GM19328 (cell line): ENCODE data around the gene NFKBIZ.

ENCODE experiments used
- ATAC-seq: cut with Tn5 transposase; IDR thresholded peaks from one replicate; pipeline ENCODE4 v1.9.1; 2021; ENCODE audit warnings: mild to moderate bottlenecking, moderate library complexity; ENCODE audit not compliant: unreplicated experiment

Gene NFKBIZ

DNA sequence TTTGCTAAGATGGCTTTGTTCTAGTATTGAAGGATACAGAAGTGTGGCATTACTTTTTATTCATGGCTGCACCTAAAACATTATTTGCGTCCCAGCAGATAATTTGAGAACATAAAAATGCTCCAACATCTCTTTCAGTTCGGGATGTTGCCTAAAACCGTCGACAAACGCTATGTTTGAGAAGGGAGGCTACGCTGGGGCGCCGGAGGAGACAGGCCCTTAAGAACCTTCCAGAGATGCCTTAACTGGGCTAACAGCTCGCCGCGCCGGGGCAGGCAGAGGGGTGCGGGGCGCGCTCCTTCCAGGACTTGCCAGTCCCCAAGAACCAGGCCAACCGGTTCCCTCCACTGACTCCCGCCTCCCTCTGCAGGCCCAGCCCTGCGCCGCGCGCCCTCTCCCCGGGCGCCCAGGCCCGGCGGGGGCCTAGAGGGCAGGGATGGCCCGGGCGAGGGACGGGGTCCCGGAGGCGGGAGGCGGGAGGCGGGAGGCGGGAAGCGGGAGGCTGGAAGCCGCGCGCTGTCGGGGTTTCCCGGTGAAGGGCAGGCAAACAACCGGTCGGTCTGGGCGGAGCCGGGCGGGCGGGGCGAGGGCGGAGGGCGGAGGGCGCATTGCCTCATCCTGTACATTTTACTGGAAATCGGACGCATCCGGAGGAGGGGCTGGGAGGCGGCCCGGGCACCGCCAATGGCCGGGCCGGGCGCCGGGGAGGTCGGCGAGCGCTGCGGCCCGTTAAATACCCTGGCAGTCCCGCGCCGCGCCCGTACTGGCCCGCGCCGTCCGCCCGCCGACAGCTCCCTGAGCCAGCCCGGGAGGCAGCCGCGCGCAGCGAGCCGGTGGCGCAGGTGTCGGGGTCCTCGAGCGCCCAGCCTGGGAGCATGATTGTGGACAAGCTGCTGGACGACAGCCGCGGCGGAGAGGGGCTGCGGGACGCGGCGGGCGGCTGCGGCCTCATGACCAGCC, at the start of gene NFKBIZ:
NFKBIZ (plus strand) TSS at position 761 of the 960 bp plus-strand sequence; CDS start at position 876, 115 bp downstream.
- ATAC-seq: peak; percentile 68

- ATAC-seq: no peak
Observed at GRCh38 chr3:101801174-101801573, 48.1 kb upstream of the NFKBIZ start.

GRCh38 chr3:101802179-101802578, 47.1 kb upstream of the NFKBIZ start:
- no peak for ATAC-seq

DNA sequence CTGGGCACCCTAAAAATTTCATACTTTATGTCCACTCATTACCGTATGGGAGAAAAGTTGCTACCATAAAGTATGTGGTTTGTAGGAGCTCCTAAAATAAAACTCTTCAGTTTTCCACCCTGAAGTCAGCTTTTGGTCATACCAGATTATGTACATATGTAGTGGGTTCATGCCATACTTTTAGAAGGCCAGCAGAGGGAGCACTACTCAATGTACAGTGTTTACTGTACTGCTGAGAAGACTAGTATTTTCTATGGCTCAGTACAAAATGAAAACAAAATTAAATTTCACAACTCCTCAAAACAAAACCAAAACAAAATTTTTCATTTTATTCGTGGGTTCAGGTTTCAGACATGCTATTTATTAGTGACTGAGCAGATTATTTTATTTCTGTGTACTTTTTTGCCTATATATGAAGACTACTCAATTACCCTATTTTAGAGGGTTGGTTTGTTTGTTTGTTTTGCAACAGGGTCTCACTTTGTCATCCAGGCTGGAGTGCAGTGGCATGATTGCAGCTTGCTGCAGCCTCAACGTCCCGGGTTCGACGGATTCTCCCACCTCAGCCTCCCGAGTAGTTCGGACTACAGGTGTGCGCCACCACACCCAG, 46.0 kb upstream of the NFKBIZ start:
- peak; percentile 94 for ATAC-seq

GRCh38 chr3:101803939-101804338, 45.4 kb upstream of the NFKBIZ start:
- ATAC-seq: no peak

GRCh38 chr3:101806491-101806890, 42.8 kb upstream of the NFKBIZ start:
- no peak for ATAC-seq

DNA sequence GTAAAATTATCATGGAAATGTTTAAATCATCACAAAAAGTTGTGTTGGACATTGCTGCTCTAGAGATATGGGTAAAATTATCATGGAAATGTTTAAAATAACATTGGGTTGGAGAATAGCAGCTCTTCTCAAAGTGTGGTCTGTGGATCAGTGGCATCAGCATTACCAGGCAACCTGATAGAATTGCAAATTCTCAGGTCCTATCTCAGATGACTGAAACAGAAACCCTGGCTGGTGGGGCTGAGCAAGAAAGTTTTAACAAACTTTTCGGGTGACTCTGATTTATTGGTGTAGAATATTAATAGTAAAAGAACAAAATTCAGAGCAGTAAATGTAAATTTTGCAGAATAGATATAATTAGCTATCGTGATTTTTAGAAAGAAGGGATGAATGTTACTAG, 41.4 kb upstream of the NFKBIZ start:
- peak; percentile 49 for ATAC-seq

- ATAC-seq: no peak
Observed at GRCh38 chr3:101809178-101810021, 39.9 kb upstream of the NFKBIZ start.

- ATAC-seq: no peak
Observed at GRCh38 chr3:101810022-101810418, 39.3 kb upstream of the NFKBIZ start.

DNA sequence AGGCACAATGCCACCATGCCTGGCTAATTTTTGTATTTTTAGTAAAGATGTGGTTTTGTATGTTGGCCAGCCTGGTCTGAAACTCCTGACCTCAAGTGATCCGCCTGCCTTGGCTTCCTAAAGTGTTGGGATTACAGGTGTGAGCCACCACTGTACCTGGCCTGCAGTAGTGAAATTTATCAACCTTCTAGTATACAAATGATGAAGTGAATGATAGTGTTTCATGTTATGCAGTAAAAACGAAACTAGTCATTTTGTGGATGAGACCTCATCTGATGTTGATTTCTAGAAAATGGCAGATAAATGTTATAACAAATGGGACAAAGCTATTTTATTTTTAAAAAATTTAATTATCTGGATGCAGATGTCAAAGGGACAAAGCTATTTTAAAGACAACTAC, 37.4 kb upstream of the NFKBIZ start:
- no peak for ATAC-seq

DNA sequence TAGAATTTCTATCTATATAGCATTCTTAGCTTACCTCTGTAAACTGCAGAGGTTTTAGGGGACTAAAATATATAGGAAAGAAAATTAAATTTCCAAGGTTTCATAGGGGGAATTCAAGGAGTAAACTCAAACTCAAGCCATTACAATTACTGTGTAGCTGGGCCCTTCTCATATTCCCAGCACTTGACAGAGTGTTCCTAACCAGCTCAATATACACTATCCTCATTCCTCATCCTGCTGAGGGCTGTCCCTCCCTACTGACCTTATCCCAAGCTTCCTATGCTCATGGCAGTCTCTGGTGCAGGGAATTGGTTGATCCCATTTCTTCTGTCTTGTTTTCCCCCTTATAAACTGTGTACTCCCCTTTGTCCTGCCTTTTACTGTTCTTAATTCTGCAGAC, 36.4 kb upstream of the NFKBIZ start:
- no peak for ATAC-seq

GRCh38 chr3:101813817-101814440, 35.4 kb upstream of the NFKBIZ start:
- ATAC-seq: no peak

- ATAC-seq: no peak
Observed at GRCh38 chr3:101814835-101815234, 34.5 kb upstream of the NFKBIZ start.

- no peak for ATAC-seq
Observed at GRCh38 chr3:101816215-101817149, 32.8 kb upstream of the NFKBIZ start.

GRCh38 chr3:101817992-101818391, 31.3 kb upstream of the NFKBIZ start:
- ATAC-seq: no peak

DNA sequence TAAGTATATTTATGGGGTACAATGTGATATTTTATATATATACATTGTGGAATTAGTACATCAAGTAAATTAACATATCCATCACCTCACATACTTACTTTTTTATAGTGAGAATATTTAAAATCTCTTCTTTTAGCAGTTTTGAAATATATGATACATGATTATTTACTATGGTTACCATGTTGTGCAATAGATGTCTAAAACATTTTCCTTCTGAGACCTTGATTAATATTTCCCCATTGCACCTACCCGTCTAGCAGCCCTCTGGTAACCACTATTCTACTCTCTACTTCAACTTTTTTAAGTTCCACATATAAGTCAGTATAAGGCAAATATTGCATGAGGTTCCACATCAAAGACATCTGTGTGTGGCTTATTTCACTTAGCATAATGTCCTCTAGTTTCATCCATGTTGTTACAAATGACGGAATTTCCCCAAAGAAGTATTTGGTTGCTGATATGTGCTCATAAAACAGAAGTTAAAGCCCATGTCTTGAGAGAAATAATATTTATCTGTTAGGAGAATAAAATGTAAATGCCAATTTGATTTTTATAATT, 29.6 kb upstream of the NFKBIZ start:
- no peak for ATAC-seq

- no peak for ATAC-seq
Observed at GRCh38 chr3:101821503-101821902, 27.8 kb upstream of the NFKBIZ start.

GRCh38 chr3:101823525-101823924, 25.8 kb upstream of the NFKBIZ start:
- no peak for ATAC-seq

GRCh38 chr3:101824702-101825101, 24.6 kb upstream of the NFKBIZ start:
- no peak for ATAC-seq
